Ovary (tissue), 3 donors: ENCODE data around the gene SLC35D2.

ENCODE experiments used
- CTCF ChIP-seq, 3 donors: fragments of 450-650 bp in 2 of 3; fragments of 200-600 bp in 1 of 3; IDR thresholded peaks; one replicate each; pipeline versions ENCODE4 v1.5.1 to v1.8.0; 2016 to 2022; ENCODE audit warnings: antibody characterized with exemption in 3 of 3, mild to moderate bottlenecking in 1 of 3
- EP300 ChIP-seq: sonication (generic); formaldehyde crosslinking; IDR thresholded peaks from one replicate; pipeline ENCODE4 v1.6.1; 2017; ENCODE audit warnings: antibody characterized with exemption
- donor health status: DM: no; HTN: no; CAD: no.

DNA sequence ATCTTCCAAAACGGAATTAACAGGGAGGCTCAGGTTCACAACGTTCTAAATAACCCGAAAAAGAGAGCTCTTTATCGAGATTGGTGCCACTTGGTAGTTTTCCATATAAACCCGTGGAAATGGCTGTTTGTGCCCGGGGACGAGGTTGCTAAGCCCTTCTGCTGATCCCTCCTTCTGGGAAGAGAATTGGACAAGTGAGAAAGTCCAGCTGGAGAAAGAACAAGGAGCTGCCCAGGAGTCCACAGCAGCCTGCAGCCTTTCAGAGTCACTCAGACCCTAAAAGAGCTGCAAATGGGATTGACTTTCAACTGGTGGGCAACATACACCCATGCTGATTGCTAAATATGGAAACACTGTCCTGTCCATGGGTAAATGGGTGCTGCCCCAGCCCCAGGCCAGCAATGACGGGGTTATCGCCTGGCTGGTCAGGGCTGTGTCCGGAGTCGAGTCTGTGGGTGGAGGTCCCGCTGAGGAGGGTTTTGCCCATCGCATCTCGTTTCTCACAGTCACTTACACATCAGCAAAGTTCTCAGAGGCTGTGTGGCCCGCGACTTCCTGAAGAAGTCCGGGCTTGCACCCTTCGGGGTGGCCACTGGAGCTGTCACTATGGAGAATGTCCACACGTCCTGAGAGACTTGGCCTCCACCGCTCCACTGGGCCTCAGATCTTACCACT lies 40.8 kb downstream of the SLC35D2 start:
- no peak for TF ChIP-seq CTCF (IDR thresholded peaks at IDR 0.05)
- TF ChIP-seq EP300, result no peak
